ENCODE results near the gene PTPN3.
"Not testable (repeated sequence)": the region's sequence is repeated elsewhere in the genome, so short reads cannot be mapped to it uniquely, and the experiment has no call there.

The PTPN3 gene

GRCh38 chr9:109498195-109499092 is at the start of gene PTPN3:
PTPN3 (minus strand) TSS chr9:109498307; CDS start chr9:109463434, 34,873 bp downstream.
- DNase-seq: no peak

- not testable (repeated sequence) for DNase-seq
These were observed 46.8 kb upstream of the PTPN3 start for GRCh38 chr9:109544954-109545353.

- DNase-seq: no peak
These were observed 44.8 kb upstream of the PTPN3 start for GRCh38 chr9:109542922-109543321.

GRCh38 chr9:109538346-109538745 is 40.2 kb upstream of the PTPN3 start:
- DNase-seq: no peak

- no peak for DNase-seq
These were observed 39.2 kb upstream of the PTPN3 start for GRCh38 chr9:109537288-109537687.

GRCh38 chr9:109536859-109537258 is 38.8 kb upstream of the PTPN3 start:
- DNase-seq: no peak

- no peak for DNase-seq
These were observed 37.3 kb upstream of the PTPN3 start for GRCh38 chr9:109535365-109535764.

GRCh38 chr9:109534151-109534550 is 36.0 kb upstream of the PTPN3 start:
- DNase-seq: no peak

- not testable (repeated sequence) for DNase-seq
These were observed 34.5 kb upstream of the PTPN3 start for GRCh38 chr9:109532652-109533051.

- DNase-seq: no peak
These were observed 24.0 kb upstream of the PTPN3 start for GRCh38 chr9:109522106-109522505.

GRCh38 chr9:109520475-109521132 is 22.5 kb upstream of the PTPN3 start:
- no peak for DNase-seq

- DNase-seq: no peak
These were observed 21.3 kb upstream of the PTPN3 start for GRCh38 chr9:109519366-109519765.

- DNase-seq: no peak
These were observed 20.7 kb upstream of the PTPN3 start for GRCh38 chr9:109518621-109519335.

- no peak for DNase-seq
These were observed 19.8 kb upstream of the PTPN3 start for GRCh38 chr9:109517901-109518377.

GRCh38 chr9:109513871-109514270 is 15.8 kb upstream of the PTPN3 start:
- DNase-seq: no peak

- no peak for DNase-seq
These were observed 14.2 kb upstream of the PTPN3 start for GRCh38 chr9:109512170-109512756.

GRCh38 chr9:109510506-109510905 is 12.4 kb upstream of the PTPN3 start:
- no peak for DNase-seq

- not testable (repeated sequence) for DNase-seq
These were observed 11.9 kb upstream of the PTPN3 start for GRCh38 chr9:109510042-109510441.

GRCh38 chr9:109509611-109510010 is 11.5 kb upstream of the PTPN3 start:
- no peak for DNase-seq

GRCh38 chr9:109507421-109507838 is 9.3 kb upstream of the PTPN3 start:
- no peak for DNase-seq

- no peak for DNase-seq
These were observed 8.1 kb upstream of the PTPN3 start for GRCh38 chr9:109506097-109506712.

- DNase-seq: no peak
These were observed 6.6 kb upstream of the PTPN3 start for GRCh38 chr9:109504689-109505088.
